Measurements from ENCODE around the gene ICE2.

The ICE2 gene

GRCh38 chr15:60512937-60513336 lies 34.0 kb upstream of the ICE2 start:
- in situ Hi-C loops (cut with HindIII; ENCODE audit: low pct_unique_long_range_greater_than_20kb, low sequenced_read_pairs), result no loop called here
- no peak for TF ChIP-seq JUND (IDR thresholded peaks at IDR 0.05; ENCODE audit: low read depth)
- DNase-seq (ENCODE audit: low read depth in 1 of 2, low spot score in 1 of 2), result no peak

GRCh38 chr15:60511351-60512031 lies 32.5 kb upstream of the ICE2 start:
- in situ Hi-C loops (cut with HindIII; ENCODE audit: low pct_unique_long_range_greater_than_20kb, low sequenced_read_pairs), result no loop called here

GRCh38 chr15:60510006-60510405 lies 31.1 kb upstream of the ICE2 start:
- DNase-seq (ENCODE audit: low read depth in 1 of 2, low spot score in 1 of 2), result no peak
- no peak for TF ChIP-seq JUND (IDR thresholded peaks at IDR 0.05; ENCODE audit: low read depth)
- in situ Hi-C loops (cut with HindIII; ENCODE audit: low pct_unique_long_range_greater_than_20kb, low sequenced_read_pairs), result no loop called here

More at GRCh38 chr15:60511351-60512031, 32.5 kb upstream of the ICE2 start:
- TF ChIP-seq JUND (IDR thresholded peaks at IDR 0.05; ENCODE audit: low read depth), result no peak
- DNase-seq (ENCODE audit: low read depth in 1 of 2, low spot score in 1 of 2), result no peak

GRCh38 chr15:60509470-60509869 lies 30.5 kb upstream of the ICE2 start:
- no peak for TF ChIP-seq JUND (IDR thresholded peaks at IDR 0.05; ENCODE audit: low read depth)
- DNase-seq (ENCODE audit: low read depth in 1 of 2, low spot score in 1 of 2), result peak in 1 of 2 experiments; percentile 15
- in situ Hi-C loops (cut with HindIII; ENCODE audit: low pct_unique_long_range_greater_than_20kb, low sequenced_read_pairs), result no loop called here

DNA sequence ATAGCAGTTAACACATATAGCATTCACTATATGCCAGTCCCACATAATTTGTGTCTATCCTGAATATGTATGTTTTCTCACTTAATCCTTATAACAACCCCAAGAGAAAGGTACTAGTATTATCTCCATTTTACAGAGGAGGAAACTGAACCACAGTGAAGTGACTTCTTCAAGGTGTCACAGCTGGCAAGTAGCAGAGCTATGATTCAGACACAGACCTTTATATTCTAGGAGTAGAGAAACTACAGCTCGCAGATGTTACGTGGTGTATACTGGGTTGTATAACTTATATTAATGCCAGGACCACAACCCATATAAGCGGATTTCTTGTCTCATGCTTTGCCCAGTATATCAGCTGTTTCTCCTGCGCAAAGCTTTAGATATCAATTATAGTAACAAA lies 29.5 kb upstream of the ICE2 start:
- in situ Hi-C loops (cut with HindIII; ENCODE audit: low pct_unique_long_range_greater_than_20kb, low sequenced_read_pairs), result no loop called here
- DNase-seq (ENCODE audit: low read depth in 1 of 2, low spot score in 1 of 2), result no peak
- TF ChIP-seq JUND (IDR thresholded peaks at IDR 0.05; ENCODE audit: low read depth), result no peak

DNA sequence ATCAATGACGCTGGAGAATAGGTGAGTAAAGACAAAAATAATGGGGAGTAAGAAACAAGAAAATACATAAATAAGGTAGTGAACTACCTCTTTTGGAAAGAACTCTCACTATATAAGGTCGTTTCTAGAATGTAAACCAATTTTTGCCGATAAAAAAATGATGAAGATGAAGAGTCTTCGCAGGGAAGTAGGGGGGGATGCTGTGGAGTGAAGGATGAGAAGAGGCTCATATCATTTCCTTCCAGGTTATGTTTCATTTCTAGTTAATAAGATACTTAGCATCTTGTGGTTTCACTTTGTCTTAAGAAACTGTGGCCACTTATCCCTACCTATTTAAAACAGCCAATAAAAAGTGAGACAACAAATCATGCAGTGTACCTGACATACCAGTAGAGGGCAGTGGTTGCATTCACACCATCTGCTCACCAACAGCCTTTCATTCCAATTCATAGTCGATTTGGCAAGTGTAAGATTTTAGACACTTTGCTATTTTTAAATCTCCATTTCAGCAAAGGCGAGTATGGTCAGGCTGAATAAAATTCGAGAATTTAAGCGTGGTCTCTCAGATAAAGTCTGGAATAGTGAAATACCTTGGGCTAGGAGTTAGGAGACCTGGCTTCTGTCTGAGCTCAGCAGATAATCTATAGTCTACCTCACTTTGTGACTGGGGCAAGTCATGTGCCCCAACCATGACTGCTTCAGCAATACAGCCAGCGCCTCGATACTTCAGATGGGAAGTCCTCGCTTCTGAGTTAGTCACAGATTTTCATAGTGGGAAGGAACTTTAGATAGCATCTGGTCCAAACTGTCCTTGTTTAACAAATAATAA lies 28.9 kb upstream of the ICE2 start:
- no peak for TF ChIP-seq JUND (IDR thresholded peaks at IDR 0.05; ENCODE audit: low read depth)
- in situ Hi-C loops (cut with HindIII; ENCODE audit: low pct_unique_long_range_greater_than_20kb, low sequenced_read_pairs), result no loop called here
- peak; percentile 32 to 76 for DNase-seq (ENCODE audit: low read depth in 1 of 2, low spot score in 1 of 2)

GRCh38 chr15:60496853-60497252 lies 17.9 kb upstream of the ICE2 start:
- in situ Hi-C loops (cut with HindIII; ENCODE audit: low pct_unique_long_range_greater_than_20kb, low sequenced_read_pairs), result no loop called here
- no peak for TF ChIP-seq JUND (IDR thresholded peaks at IDR 0.05; ENCODE audit: low read depth)
- DNase-seq (ENCODE audit: low read depth in 1 of 2, low spot score in 1 of 2), result no peak

GRCh38 chr15:60494108-60494507 lies 15.2 kb upstream of the ICE2 start:
- DNase-seq (ENCODE audit: low read depth in 1 of 2, low spot score in 1 of 2), result no peak
- TF ChIP-seq JUND (IDR thresholded peaks at IDR 0.05; ENCODE audit: low read depth), result no peak
- in situ Hi-C loops (cut with HindIII; ENCODE audit: low pct_unique_long_range_greater_than_20kb, low sequenced_read_pairs), result no loop called here

DNA sequence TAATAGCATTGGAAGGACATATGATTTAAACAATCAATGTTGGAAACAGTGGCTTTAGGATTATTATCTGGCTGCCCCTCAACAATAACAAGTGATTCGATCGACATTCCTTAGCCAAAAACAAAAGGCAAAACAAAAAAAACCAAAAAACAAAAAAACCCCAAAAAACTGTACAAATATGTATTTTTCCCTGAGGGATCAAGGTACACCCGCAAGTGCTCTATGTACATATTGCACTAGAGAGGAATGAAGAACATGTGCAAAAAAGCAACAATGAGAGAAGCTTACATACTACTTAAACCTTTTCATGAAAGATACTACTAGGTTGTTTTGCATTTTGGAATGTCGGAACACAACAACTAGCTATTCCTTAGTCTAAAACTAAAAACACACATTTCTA lies 14.2 kb upstream of the ICE2 start:
- no peak for TF ChIP-seq JUND (IDR thresholded peaks at IDR 0.05; ENCODE audit: low read depth)
- no peak for DNase-seq (ENCODE audit: low read depth in 1 of 2, low spot score in 1 of 2)
- in situ Hi-C loops (cut with HindIII; ENCODE audit: low pct_unique_long_range_greater_than_20kb, low sequenced_read_pairs), result no loop called here

DNA sequence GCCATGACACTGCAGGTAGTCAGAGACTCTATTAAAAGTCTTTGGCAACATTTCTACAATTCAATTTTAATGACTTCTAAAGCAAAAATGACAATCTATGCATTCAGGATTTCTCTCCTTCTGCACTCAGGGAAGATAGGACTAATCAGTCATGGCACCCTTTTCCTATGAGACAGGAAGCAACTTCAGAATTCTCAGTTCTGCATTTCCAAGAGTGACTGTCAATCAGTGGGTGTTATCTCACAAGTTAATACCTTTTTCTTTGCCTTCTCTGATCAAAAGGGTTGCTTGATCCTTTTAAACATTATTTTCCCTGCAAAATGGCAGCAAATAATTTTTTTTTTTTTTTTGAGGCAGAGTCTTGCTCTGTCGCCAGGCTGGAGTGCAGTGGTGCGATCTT lies 7.8 kb upstream of the ICE2 start:
- in situ Hi-C loops (cut with HindIII; ENCODE audit: low pct_unique_long_range_greater_than_20kb, low sequenced_read_pairs), result no loop called here
- no peak for TF ChIP-seq JUND (IDR thresholded peaks at IDR 0.05; ENCODE audit: low read depth)
- no peak for DNase-seq (ENCODE audit: low read depth in 1 of 2, low spot score in 1 of 2)

DNA sequence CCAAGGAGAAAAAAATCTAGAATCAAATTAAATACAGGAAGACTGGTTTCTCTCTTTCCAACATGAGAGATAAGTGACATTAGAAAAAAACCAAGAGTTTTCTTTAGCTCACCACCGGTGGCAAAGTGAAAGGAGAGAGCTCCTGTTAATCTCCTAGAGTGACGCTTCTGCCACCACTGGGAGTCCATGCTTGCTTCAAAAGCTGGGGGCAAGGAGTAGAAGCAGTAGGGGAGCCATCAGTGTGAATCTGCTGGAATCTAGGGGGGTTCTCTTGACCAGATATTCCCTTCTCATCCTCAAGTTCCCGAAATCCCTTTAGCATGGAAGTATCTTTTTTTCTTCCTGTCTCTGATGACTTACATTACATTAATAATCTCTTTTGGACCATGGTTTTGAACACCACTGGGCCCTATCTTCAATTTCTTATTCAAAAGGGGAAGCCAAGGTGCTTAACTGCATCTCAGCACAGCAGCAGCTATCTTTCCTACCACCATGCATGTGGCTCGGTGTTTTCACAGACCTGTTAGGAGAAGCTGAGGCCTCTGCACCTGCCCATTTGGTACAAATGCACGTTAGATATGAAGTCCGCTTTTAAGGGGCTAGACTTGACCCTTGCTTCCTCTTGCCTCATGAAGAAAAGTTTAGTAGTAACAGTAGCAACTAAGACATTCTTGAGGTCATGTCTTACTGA lies 6.6 kb upstream of the ICE2 start:
- in situ Hi-C loops (cut with HindIII; ENCODE audit: low pct_unique_long_range_greater_than_20kb, low sequenced_read_pairs), result no loop called here
- no peak for DNase-seq (ENCODE audit: low read depth in 1 of 2, low spot score in 1 of 2)
- no peak for TF ChIP-seq JUND (IDR thresholded peaks at IDR 0.05; ENCODE audit: low read depth)

DNA sequence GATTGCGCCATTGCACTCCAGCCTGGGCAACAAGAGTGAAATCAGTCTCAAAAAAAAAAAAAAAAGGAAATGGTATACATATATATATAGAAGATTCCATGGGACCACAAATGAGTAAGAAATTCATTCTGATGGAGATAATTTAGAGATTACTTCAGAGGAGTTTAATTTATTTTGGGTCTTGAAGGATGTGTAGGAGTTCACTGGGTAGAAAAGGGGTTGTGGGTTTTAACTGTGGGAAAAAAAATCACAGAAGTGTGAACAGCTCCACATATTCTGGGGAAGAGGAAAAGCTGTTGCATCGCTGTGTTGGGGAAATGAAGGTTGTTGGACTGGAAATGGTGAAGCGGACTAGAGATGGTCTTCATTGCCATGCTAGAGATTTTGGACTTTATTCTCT lies 4.1 kb upstream of the ICE2 start:
- in situ Hi-C loops (cut with HindIII; ENCODE audit: low pct_unique_long_range_greater_than_20kb, low sequenced_read_pairs), result no loop called here

DNA sequence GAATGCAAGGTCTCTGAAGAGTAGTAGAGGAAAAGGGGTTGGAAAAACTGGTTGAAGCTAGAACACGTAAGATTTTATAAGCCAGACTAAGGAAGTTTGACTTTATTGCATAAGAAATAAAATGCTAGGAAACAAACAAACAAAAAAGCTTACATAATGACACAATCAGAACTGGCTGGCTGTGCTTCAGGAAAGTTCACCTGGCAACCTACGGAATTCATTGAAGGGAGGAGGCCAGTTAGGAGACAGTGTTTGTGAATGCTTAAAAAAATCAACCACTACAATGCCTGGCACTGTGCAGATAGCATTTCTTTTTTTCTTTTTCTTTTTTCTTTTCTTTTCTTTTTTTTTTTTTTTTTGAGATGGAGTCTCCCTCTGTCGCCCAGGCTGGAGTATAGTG lies 1.9 kb upstream of the ICE2 start:
- peak in 1 of 2 experiments; percentile 10 for DNase-seq (ENCODE audit: low read depth in 1 of 2, low spot score in 1 of 2)
- TF ChIP-seq JUND (IDR thresholded peaks at IDR 0.05; ENCODE audit: low read depth), result no peak
- in situ Hi-C loops (cut with HindIII; ENCODE audit: low pct_unique_long_range_greater_than_20kb, low sequenced_read_pairs), result no loop called here

More for the DNA sequence above, 4.1 kb upstream of the ICE2 start:
- TF ChIP-seq JUND (IDR thresholded peaks at IDR 0.05; ENCODE audit: low read depth), result no peak
- DNase-seq (ENCODE audit: low read depth in 1 of 2, low spot score in 1 of 2), result no peak
